Mammary epithelial cell (primary cell): Measurements from ENCODE around the gene NRTN.

Experiments used
- EZH2 ChIP-seq: IDR thresholded peaks from 2 replicates; pipeline ENCODE4 v1.6.1; 2012; ENCODE audit warnings: low read length, inconsistent platforms, borderline replicate concordance
- TF ChIP-seq, protein P1 (sequence below), 2 donors: IDR thresholded peaks in 1 of 2; conservative IDR thresholded peaks in 1 of 2; 2 replicates each; pipeline ENCODE4 v1.5.1; 2011 to 2012; ENCODE audit warnings: inconsistent platforms in 2 of 2, low read length in 2 of 2, mild to moderate bottlenecking in 2 of 2, control low read depth in 1 of 2, low read depth in 1 of 2; ENCODE audit not compliant: insufficient read depth in 1 of 2; ENCODE audit errors: extremely low read depth in 1 of 2

DNA sequence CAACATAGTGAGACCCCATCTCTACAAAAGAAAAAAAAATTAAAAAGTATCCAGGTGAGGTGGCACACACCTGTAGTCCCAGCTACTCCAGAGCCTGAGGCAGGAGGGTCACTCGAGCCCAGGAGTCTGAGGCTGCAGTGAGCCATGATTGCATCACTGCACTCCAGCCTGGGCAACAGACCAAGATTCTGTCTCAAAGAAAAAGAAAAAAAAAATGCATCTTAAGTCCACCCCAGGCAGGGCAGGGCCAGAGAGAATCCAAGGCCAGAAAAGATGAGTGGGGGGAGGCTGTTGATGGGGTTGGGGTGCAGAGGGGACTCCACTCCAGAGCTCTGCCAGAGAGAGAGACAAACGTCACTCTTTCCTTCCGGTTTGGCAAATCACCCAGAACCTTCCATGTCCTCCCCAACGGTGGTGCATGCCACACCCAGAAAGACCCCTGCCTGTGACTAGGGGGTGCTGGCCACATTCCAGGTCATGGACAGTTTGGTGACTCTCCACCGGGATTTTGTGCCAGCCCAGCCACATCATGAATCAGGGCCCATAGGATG lies 46.0 kb downstream of the NRTN start:
- TF ChIP-seq, protein P1, sequence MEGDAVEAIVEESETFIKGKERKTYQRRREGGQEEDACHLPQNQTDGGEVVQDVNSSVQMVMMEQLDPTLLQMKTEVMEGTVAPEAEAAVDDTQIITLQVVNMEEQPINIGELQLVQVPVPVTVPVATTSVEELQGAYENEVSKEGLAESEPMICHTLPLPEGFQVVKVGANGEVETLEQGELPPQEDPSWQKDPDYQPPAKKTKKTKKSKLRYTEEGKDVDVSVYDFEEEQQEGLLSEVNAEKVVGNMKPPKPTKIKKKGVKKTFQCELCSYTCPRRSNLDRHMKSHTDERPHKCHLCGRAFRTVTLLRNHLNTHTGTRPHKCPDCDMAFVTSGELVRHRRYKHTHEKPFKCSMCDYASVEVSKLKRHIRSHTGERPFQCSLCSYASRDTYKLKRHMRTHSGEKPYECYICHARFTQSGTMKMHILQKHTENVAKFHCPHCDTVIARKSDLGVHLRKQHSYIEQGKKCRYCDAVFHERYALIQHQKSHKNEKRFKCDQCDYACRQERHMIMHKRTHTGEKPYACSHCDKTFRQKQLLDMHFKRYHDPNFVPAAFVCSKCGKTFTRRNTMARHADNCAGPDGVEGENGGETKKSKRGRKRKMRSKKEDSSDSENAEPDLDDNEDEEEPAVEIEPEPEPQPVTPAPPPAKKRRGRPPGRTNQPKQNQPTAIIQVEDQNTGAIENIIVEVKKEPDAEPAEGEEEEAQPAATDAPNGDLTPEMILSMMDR (conservative IDR thresholded peaks at IDR 0.05 in 1 of 2, IDR thresholded peaks at IDR 0.05 in 1 of 2; ENCODE audit: extremely low read depth in 1 of 2, insufficient read depth in 1 of 2, low read depth in 1 of 2, low read length in 2 of 2): no peak
- TF ChIP-seq EZH2: no peak
